Measurements from ENCODE around the gene TUBA3D.
"Not testable (repeated sequence)": the region's sequence is repeated elsewhere in the genome, so short reads cannot be mapped to it uniquely, and the experiment has no call there.

DNA sequence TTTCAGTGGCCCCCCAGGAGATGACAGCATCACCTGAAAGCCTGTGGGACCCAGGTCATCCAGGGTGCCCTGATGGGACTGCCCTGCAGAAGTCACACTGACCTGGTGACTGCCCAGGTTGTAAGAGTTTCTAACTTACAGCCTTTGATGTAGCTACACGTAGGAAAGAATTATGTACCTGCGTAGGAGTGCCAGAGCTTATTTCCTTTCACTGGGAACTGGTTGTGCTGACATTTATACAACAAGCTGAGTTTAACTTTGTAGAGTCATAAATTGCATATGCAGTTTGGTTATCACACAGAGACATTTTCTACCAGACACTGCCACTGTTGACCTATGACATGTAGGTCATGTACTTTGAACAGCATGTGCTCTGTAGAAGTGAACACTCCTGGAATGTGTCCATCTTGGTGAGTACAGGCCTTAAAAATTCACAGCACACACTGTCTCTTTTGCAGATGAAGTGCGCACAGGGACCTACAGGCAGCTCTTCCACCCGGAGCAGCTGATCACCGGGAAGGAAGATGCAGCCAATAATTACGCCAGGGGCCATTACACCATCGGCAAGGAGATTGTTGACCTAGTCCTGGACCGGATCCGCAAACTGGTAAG lies 3.0 kb downstream of the TUBA3D start:
- TF ChIP-seq, protein P1, sequence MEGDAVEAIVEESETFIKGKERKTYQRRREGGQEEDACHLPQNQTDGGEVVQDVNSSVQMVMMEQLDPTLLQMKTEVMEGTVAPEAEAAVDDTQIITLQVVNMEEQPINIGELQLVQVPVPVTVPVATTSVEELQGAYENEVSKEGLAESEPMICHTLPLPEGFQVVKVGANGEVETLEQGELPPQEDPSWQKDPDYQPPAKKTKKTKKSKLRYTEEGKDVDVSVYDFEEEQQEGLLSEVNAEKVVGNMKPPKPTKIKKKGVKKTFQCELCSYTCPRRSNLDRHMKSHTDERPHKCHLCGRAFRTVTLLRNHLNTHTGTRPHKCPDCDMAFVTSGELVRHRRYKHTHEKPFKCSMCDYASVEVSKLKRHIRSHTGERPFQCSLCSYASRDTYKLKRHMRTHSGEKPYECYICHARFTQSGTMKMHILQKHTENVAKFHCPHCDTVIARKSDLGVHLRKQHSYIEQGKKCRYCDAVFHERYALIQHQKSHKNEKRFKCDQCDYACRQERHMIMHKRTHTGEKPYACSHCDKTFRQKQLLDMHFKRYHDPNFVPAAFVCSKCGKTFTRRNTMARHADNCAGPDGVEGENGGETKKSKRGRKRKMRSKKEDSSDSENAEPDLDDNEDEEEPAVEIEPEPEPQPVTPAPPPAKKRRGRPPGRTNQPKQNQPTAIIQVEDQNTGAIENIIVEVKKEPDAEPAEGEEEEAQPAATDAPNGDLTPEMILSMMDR (IDR thresholded peaks at IDR 0.05; ENCODE audit: low read length): not testable (repeated sequence)
- not testable (repeated sequence) for TF ChIP-seq EZH2 (optimal IDR thresholded peaks at IDR 0.05; ENCODE audit: low read depth, low read length)

All from MM.1S (cell line).